MCF 10A (cell line): ENCODE results near the gene CLMP. TPM values are rescaled to one million over a fixed set of nuclear protein-coding genes. Genes with fewer than 3 reads are reported as not detected.

Experiments used
- BruUV-seq: library from RNA; stranded (reverse); fragments of 400-500 nt; replicated peaks from 2 replicates; lab custom pipeline; 2021; lab: Mats Ljungman, UMichigan
- CTCF ChIA-PET: fragments of 300-600 bp; sonication (Branson Sonifier 250); formaldehyde crosslinking; extraction: SDS; loops from one replicate; lab custom pipeline; 2021; ENCODE audit warnings: antibody characterized with exemption, inconsistent platforms; lab: Yijun Ruan, JAX
- POLR2A ChIA-PET: fragments of 300-600, 350-650 bp; sonication (Branson Sonifier 250); formaldehyde crosslinking; extraction: SDS; loops from one replicate; lab custom pipeline; 2020; ENCODE audit warnings: antibody characterized with exemption, inconsistent platforms; lab: Yijun Ruan, JAX
- DNase-seq: peaks from one replicate; pipeline ENCODE4 v3.0.0-alpha.2; 2018; ENCODE audit not compliant: unreplicated experiment
- H3K27ac Mint-ChIP-seq: one replicate; pipeline ENCODE4 v1.8.0; 2022; ENCODE audit warnings: mild to moderate bottlenecking, low read depth, mixed read lengths; ENCODE audit not compliant: unreplicated experiment
- H3K27me3 Mint-ChIP-seq: one replicate; pipeline ENCODE4 v1.8.0; 2022; ENCODE audit warnings: mixed read lengths; ENCODE audit not compliant: insufficient read depth, unreplicated experiment
- H3K36me3 Mint-ChIP-seq: one replicate; pipeline ENCODE4 v1.8.0; 2022; ENCODE audit warnings: mild to moderate bottlenecking, moderate library complexity, mixed read lengths; ENCODE audit not compliant: insufficient read depth, unreplicated experiment
- H3K4me1 Mint-ChIP-seq: one replicate; pipeline ENCODE4 v1.8.0; 2022; ENCODE audit warnings: mixed read lengths; ENCODE audit not compliant: insufficient read depth, unreplicated experiment
- H3K4me3 Mint-ChIP-seq: one replicate; pipeline ENCODE4 v1.8.0; 2022; ENCODE audit warnings: mild to moderate bottlenecking, moderate library complexity, mixed read lengths; ENCODE audit not compliant: unreplicated experiment
- H3K9me3 Mint-ChIP-seq: one replicate; pipeline ENCODE4 v1.8.0; 2022; ENCODE audit warnings: mixed read lengths; ENCODE audit not compliant: unreplicated experiment
- CTCF ChIP-seq: fragments of 200-600 bp; IDR thresholded peaks from one replicate; pipeline ENCODE4 v1.8.0; 2022; ENCODE audit warnings: antibody characterized with exemption, mild to moderate bottlenecking; ENCODE audit not compliant: unreplicated experiment
- intact Hi-C: fragments of 100-400 bp; cut with micrococcal nuclease; formaldehyde crosslinking; loops from 2 replicates; pipeline ENCODE4 v1.14.1; 2022
- total RNA-seq: library from RNA; stranded (reverse); gene quantifications from 2 replicates; pipeline ENCODE4 v1.2.3, GENCODE V29; 2022

Gene CLMP
- total RNA-seq, 1 experiment from 2014 or later: 86.1 TPM

GRCh38 chr11:123168241-123168640 is 26.8 kb downstream of the CLMP start:
- H3K36me3 Mint-ChIP-seq: peaks cover 18% of the 10 kb centered on the region
- ChIA-PET CTCF (interaction anchor here (0.5 to 1.0 kb wide), 2 partner anchors 79 to 110 kb away, joined by 3 read pairs; no protein-coding TSS in a partner anchor), POLR2A (interaction anchor here (0.6 kb wide), 2 partner anchors 55 to 94 kb away, joined by 3 read pairs; no protein-coding TSS in a partner anchor)
- TF ChIP-seq CTCF: no peak
- peaks cover 9% of the 10 kb centered on the region for H3K4me1 Mint-ChIP-seq
- no peak overlapping the region for H3K4me3 Mint-ChIP-seq
- no peaks in the 10 kb centered on the region for H3K27me3 Mint-ChIP-seq
- no peak for DNase-seq
- no peak overlapping the region for H3K27ac Mint-ChIP-seq
- intact Hi-C loops: no loop called here
- no TSS peak for BruUV-seq
- no peaks in the 10 kb centered on the region for H3K9me3 Mint-ChIP-seq

- POLR2A ChIA-PET: no interaction called here
- no TSS peak for BruUV-seq
- Mint-ChIP-seq H3K27me3 (no peaks in the 10 kb centered on the region), H3K4me1 (peaks cover 21% of the 10 kb centered on the region), H3K27ac (no peak overlapping the region), H3K4me3 (no peak overlapping the region), H3K9me3 (no peaks in the 10 kb centered on the region), H3K36me3 (peaks cover 13% of the 10 kb centered on the region)
- TF ChIP-seq CTCF: peak; percentile 29
- DNase-seq: peak; percentile 67
- CTCF ChIA-PET: interaction anchor here (0.7 kb wide), 2 partner anchors 13 to 15 kb away, joined by 3 read pairs; no protein-coding TSS in a partner anchor
- intact Hi-C loops: loop anchor here (1.0 kb wide), 1 partner anchor 81 kb away; no protein-coding TSS in a partner anchor
Observed at GRCh38 chr11:123166071-123166559, 28.9 kb downstream of the CLMP start.

- Mint-ChIP-seq H3K9me3 (no peaks in the 10 kb centered on the region), H3K36me3 (peaks cover 9% of the 10 kb centered on the region), H3K4me1 (peaks cover 21% of the 10 kb centered on the region), H3K27ac (no peak overlapping the region), H3K27me3 (no peaks in the 10 kb centered on the region), H3K4me3 (no peak overlapping the region)
- intact Hi-C loops: no loop called here
- ChIA-PET CTCF (interaction anchor here (0.7 to 4.0 kb wide), 10 partner anchors 9 to 96 kb away, joined by 3 to 26 read pairs (median 4); no protein-coding TSS in a partner anchor), POLR2A (interaction anchor here (0.7 to 1.0 kb wide), 2 partner anchors 9 to 74 kb away, joined by 3 to 5 read pairs; no protein-coding TSS in a partner anchor)
- BruUV-seq: no TSS peak
- DNase-seq: no peak
- no peak for TF ChIP-seq CTCF
Observed at GRCh38 chr11:123164732-123165450, 30.2 kb downstream of the CLMP start.

GRCh38 chr11:123163621-123164020 is 31.4 kb downstream of the CLMP start:
- TF ChIP-seq CTCF: no peak
- no TSS peak for BruUV-seq
- Mint-ChIP-seq H3K9me3 (no peaks in the 10 kb centered on the region), H3K36me3 (peaks cover 19% of the 10 kb centered on the region), H3K27me3 (no peaks in the 10 kb centered on the region), H3K27ac (peak overlapping the region; percentile 25), H3K4me1 (peaks cover 32% of the 10 kb centered on the region), H3K4me3 (no peak overlapping the region)
- no peak for DNase-seq
- POLR2A ChIA-PET: interaction anchor here (1.9 kb wide), 1 partner anchor 10 kb away, joined by 9 read pairs; no protein-coding TSS in a partner anchor
- CTCF ChIA-PET: interaction anchor here (0.7 to 4.0 kb wide), 7 partner anchors 10 to 86 kb away, joined by 3 to 26 read pairs (median 6); no protein-coding TSS in a partner anchor
- intact Hi-C loops: no loop called here
